Gastroesophageal sphincter (tissue), 4 donors: ENCODE measurements around the gene CCL25. TPM values are rescaled to one million over a fixed set of nuclear protein-coding genes. Genes with fewer than 3 reads are reported as not detected.

Experiments used
- ATAC-seq: fragments of 150-250 bp; one replicate; pipeline ENCODE4 v1.9.1; 2016; ENCODE audit warnings: mild to moderate bottlenecking, moderate library complexity
- H3K27ac ChIP-seq, 4 donors: fragments of 200-600 bp; sonication (generic) in 3 of 4; 1 replicate in 3 of 4; 2 replicates in 1 of 4; pipeline ENCODE4 v1.5.1; 2016 to 2019
- H3K27me3 ChIP-seq: fragments of 200-600 bp; sonication (generic); one replicate; pipeline ENCODE4 v1.5.1; 2019
- H3K36me3 ChIP-seq, 2 donors: fragments of 200-600 bp; sonication (generic); one replicate each; pipeline ENCODE4 v1.5.1; 2019; ENCODE audit warnings: control low read depth in 1 of 2
- H3K4me1 ChIP-seq, 3 donors: fragments of 200-600 bp; sonication (generic); 1 replicate in 2 of 3; 2 replicates in 1 of 3; pipeline ENCODE4 v1.5.1; 2016 to 2019; ENCODE audit warnings: control low read depth in 2 of 3
- H3K4me3 ChIP-seq, 2 donors: fragments of 200-600 bp; sonication (generic); one replicate each; pipeline ENCODE4 v1.5.1; 2019; ENCODE audit warnings: mild to moderate bottlenecking in 1 of 2, moderate library complexity in 1 of 2
- H3K9me3 ChIP-seq, 3 donors: fragments of 200-600 bp; sonication (generic); one replicate each; pipeline ENCODE4 v1.5.1; 2017 to 2019; ENCODE audit warnings: control low read depth in 2 of 3
- EP300 ChIP-seq: sonication (generic); formaldehyde crosslinking; IDR thresholded peaks from one replicate; pipeline ENCODE4 v1.6.1; 2017; ENCODE audit warnings: antibody characterized with exemption, mild to moderate bottlenecking
- POLR2A ChIP-seq, 2 donors: fragments of 450-650 bp; IDR thresholded peaks; one replicate each; pipeline ENCODE4 v1.6.1; 2017; ENCODE audit warnings: antibody characterized with exemption in 2 of 2, mild to moderate bottlenecking in 2 of 2, moderate library complexity in 1 of 2
- POLR2AphosphoS5 ChIP-seq: sonication (generic); formaldehyde crosslinking; IDR thresholded peaks from one replicate; pipeline ENCODE4 v1.6.1; 2017; ENCODE audit warnings: antibody characterized with exemption
- WGBS, 2 donors: methylation state at CpG; one replicate each; pipeline ENCODE4 v1.1.5; 2018; ENCODE audit warnings: low coverage in 1 of 2; 5-methylcytosine and 5-hydroxymethylcytosine counted together
- total RNA-seq, 4 donors: library from RNA; depleted of rRNA; stranded (reverse); fragments of >200 nt; gene quantifications; one replicate each; pipeline ENCODE4 v1.1.0, GENCODE V29; 2016
- TF ChIP-seq, protein P1 (sequence below), 4 experiments: fragments of 200-600 bp in 2 of 4; fragments of 450-650 bp in 2 of 4; sonication (generic) in 1 of 4; IDR thresholded peaks; one replicate each; pipeline ENCODE4 v1.5.1; 2017 to 2019; ENCODE audit warnings: antibody characterized with exemption in 4 of 4, mild to moderate bottlenecking in 2 of 4, moderate library complexity in 2 of 4

Gene CCL25
- total RNA-seq, 4 donors from 2014 or later, result not detected

DNA sequence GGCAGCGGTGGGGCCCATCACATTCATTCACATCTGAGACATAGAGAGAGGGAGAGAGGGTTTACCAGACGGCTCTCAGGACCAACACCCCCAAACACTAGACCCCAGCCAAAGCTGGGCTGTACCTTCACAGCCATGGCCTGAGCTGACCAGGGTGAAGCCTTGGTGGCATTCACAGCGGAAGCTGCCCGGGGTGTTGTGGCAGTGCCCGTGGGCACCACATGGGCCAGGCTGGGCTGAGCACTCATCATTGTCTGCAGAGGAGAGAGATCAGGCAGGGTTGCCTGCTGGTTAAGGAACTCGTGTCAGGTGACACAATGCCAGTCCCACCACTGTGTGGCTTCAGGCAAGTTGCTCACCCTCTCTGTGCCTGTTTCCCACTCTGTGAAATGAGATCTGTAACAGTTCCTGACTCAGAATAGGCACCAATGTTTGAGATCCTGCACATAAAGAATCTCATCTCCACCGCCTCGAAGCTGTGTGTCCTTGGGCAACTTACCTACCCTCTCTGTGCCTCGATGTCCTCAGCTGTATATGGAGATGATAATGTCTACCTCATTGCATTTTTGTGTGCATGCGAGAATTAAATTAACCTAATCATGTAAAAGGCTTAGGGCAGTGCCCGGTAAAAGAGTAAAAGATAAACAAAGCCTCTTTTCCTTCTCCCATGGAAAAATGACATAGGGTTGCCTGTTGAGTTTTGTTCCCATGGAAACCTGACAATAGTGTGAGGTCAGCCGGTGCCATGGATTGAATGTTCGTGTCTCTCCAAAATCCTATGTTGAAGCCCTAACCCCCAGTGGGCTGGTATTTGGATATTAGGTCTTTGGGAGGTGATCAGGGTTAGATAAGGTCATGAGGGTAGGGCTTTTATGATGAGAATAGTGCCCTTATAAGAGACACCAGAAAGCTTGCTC, 22.9 kb downstream of the CCL25 start:
- H3K27me3 ChIP-seq, result no peaks in the 10 kb centered on the region
- no peak for ATAC-seq
- H3K9me3 ChIP-seq, result peaks cover 0 to 13% (median 0%) of the 10 kb centered on the region in 3 donors
- no peak overlapping the region for H3K27ac ChIP-seq
- H3K4me1 ChIP-seq, result no peaks in the 10 kb centered on the region
- no peaks in the 10 kb centered on the region for H3K36me3 ChIP-seq
- WGBS, 2 donors, result 54 to 62% methylated on average over 5 to 8 of the region's 13 CpGs
- TF ChIP-seq EP300, result no peak
- no peak for TF ChIP-seq POLR2A (IDR thresholded peaks at IDR 0.05)
- TF ChIP-seq POLR2AphosphoS5, result no peak
- TF ChIP-seq, protein P1, sequence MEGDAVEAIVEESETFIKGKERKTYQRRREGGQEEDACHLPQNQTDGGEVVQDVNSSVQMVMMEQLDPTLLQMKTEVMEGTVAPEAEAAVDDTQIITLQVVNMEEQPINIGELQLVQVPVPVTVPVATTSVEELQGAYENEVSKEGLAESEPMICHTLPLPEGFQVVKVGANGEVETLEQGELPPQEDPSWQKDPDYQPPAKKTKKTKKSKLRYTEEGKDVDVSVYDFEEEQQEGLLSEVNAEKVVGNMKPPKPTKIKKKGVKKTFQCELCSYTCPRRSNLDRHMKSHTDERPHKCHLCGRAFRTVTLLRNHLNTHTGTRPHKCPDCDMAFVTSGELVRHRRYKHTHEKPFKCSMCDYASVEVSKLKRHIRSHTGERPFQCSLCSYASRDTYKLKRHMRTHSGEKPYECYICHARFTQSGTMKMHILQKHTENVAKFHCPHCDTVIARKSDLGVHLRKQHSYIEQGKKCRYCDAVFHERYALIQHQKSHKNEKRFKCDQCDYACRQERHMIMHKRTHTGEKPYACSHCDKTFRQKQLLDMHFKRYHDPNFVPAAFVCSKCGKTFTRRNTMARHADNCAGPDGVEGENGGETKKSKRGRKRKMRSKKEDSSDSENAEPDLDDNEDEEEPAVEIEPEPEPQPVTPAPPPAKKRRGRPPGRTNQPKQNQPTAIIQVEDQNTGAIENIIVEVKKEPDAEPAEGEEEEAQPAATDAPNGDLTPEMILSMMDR (IDR thresholded peaks at IDR 0.05), result no peak
- no peak overlapping the region for H3K4me3 ChIP-seq

GRCh38 chr19:8079988-8080387, 27.4 kb downstream of the CCL25 start:
- WGBS, 2 donors, result 100% methylated on average over 1 to 3 of the region's 6 CpGs
- Histone ChIP-seq H3K9me3 (peaks cover 0 to 7% (median 0%) of the 10 kb centered on the region in 3 donors), H3K27me3 (no peaks in the 10 kb centered on the region), H3K27ac (no peak overlapping the region), H3K4me3 (no peak overlapping the region), H3K4me1 (no peaks in the 10 kb centered on the region), H3K36me3 (no peaks in the 10 kb centered on the region)
- TF ChIP-seq POLR2AphosphoS5, result no peak
- no peak for TF ChIP-seq POLR2A (IDR thresholded peaks at IDR 0.05)
- TF ChIP-seq, protein P1 (IDR thresholded peaks at IDR 0.05), result no peak
- TF ChIP-seq EP300, result no peak
- ATAC-seq, result no peak

GRCh38 chr19:8080832-8081231, 28.3 kb downstream of the CCL25 start:
- WGBS, 2 donors, result 100% methylated on average over 3 of the region's 12 CpGs; no CpG with 5 or more reads in 1 of the 2 donors
- no peak for TF ChIP-seq POLR2AphosphoS5
- TF ChIP-seq, protein P1 (IDR thresholded peaks at IDR 0.05), result no peak
- TF ChIP-seq EP300, result no peak
- TF ChIP-seq POLR2A (IDR thresholded peaks at IDR 0.05), result no peak
- Histone ChIP-seq H3K27ac (no peak overlapping the region), H3K4me3 (no peak overlapping the region), H3K27me3 (peaks cover 8% of the 10 kb centered on the region), H3K9me3 (peaks cover 0 to 7% (median 0%) of the 10 kb centered on the region in 3 donors), H3K36me3 (no peaks in the 10 kb centered on the region), H3K4me1 (no peaks in the 10 kb centered on the region)
- no peak for ATAC-seq

DNA sequence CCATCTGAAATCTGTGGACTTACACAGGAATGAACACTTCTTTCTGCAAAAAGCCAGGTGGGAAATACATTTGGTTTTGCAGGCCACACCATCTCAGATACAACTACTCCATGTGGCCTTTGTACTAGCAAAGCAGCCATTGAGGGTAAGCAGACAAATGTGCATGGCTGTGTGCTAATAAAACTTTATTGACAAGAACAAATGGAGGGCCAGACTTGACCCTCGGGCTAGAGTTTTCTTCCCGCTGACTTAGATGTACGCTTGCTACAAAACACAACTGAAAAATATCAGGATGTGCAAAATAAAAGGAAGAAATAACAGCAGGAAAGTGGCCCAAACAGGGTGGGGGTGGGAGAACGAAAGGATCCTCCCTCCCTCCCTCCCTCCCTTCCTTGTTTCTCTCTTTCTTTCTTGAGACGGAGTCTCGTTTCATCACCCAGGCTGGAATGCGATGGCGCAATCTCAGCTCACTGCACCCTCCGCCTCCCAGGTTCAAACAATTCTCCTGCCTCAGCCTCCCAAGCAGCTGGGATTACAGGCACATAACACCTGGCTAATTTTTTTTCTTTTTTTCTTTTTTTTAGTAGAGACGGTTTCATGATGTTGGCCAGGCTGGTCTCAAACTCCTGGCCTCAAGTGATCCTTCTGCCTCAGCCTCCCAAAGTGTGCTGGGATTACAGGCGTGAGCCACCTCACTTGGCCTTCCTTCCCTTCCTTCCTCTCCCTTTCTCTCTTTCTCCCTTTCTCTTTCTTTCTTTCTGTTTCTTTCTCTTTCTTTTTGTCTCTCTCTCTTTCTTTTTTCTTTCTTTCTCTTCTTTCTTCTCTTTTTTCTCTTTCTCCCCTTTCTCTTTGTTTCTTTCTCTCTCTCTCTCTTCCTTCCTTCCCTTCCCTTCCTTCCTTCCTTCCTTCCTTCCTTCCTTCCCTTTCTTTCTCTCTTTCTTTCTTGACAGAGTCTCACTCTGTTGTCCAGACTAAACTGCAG, 29.3 kb downstream of the CCL25 start:
- no peak for ATAC-seq
- peaks cover 11% of the 10 kb centered on the region for H3K27me3 ChIP-seq
- H3K9me3 ChIP-seq, result peaks cover 0 to 7% (median 0%) of the 10 kb centered on the region in 3 donors
- no peaks in the 10 kb centered on the region for H3K36me3 ChIP-seq
- H3K27ac ChIP-seq, result no peak overlapping the region
- H3K4me3 ChIP-seq, result no peak overlapping the region
- no peak for TF ChIP-seq POLR2A (IDR thresholded peaks at IDR 0.05)
- TF ChIP-seq, protein P1 (IDR thresholded peaks at IDR 0.05), result no peak
- TF ChIP-seq POLR2AphosphoS5, result no peak
- no peak for TF ChIP-seq EP300
- no peaks in the 10 kb centered on the region for H3K4me1 ChIP-seq
- WGBS, 2 donors, result 77 to 92% methylated on average over 6 to 11 of the region's 11 CpGs
